Heart left ventricle (tissue), 13 donors: Measurements from ENCODE around the gene TBC1D8.

Source experiments
- POLR2A ChIP-seq, 2 donors: fragments of 450-650 bp; IDR thresholded peaks; one replicate each; pipeline ENCODE4 v1.6.1; 2017; ENCODE audit warnings: antibody characterized with exemption in 2 of 2, mild to moderate bottlenecking in 2 of 2, moderate library complexity in 2 of 2
- TF ChIP-seq, protein P1 (sequence below), 12 donors: fragments of 200-600 bp; sonication (generic) in 4 of 12; IDR thresholded peaks; one replicate each; pipeline versions ENCODE4 v1.5.0 to v1.8.0; 2018 to 2022; ENCODE audit warnings: antibody characterized with exemption in 12 of 12, mild to moderate bottlenecking in 5 of 12
- donor health status: ischemic (EF 13 %, LVEDD 7.1; RV severe dilation, severe dysfunction).
- donor health status: DM: no; HTN: yes; CAD: no.
- donor health status: DM: no; HTN: no; CAD: no.
- donor health status: ischemic (EF 25% LVEDD 6.9; RV normal size, moderate dysfunction).
- donor health status: ischemic (EF 25% LVEDD 5.7; RV mildly dilated, moderate dysfunction).
- donor health status: ischemic (EF 35%, LVEDD 5.7; RV mildly dilated, moderate dysfunction).
- donor health status: nonischemic (EF 11% LVEDD 7.7; RV severe dilation, severe dysfunction).
- donor health status: DM: yes; HTN: yes; CAD: no.
- donor health status: PGD.
- donor health status: ischemic (EF 29% LVEDD 5.4; RV normal size, mild dysfunction).
- donor health status: nonischemic (EF 23%, LVEDD 6.1; RV moderate dilation, normal function).

DNA sequence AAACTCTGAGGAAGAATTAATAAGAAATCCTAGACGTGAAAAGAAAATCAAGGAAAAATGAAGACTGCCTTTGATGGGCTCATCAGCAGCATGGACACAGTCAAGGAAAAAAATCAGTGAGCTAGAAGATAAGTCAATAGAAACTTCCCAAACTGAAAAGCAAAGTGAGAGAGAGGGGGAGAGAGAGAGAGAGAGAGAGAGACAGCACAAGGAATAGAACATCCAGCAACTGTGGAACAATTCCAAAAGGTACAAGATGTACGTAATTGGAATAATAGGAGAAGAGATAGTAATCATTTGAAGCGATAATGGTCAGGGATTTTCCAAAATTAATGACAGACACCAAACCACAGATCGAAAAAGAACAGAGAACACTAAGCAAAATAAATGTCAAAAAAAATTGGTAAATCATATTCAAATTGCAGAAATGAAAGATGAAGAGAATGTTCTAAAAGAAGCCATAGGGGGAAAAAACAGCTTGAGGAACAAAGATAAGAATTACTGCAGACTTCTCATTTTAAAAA is 54.5 kb downstream of the TBC1D8 start:
- TF ChIP-seq, protein P1, sequence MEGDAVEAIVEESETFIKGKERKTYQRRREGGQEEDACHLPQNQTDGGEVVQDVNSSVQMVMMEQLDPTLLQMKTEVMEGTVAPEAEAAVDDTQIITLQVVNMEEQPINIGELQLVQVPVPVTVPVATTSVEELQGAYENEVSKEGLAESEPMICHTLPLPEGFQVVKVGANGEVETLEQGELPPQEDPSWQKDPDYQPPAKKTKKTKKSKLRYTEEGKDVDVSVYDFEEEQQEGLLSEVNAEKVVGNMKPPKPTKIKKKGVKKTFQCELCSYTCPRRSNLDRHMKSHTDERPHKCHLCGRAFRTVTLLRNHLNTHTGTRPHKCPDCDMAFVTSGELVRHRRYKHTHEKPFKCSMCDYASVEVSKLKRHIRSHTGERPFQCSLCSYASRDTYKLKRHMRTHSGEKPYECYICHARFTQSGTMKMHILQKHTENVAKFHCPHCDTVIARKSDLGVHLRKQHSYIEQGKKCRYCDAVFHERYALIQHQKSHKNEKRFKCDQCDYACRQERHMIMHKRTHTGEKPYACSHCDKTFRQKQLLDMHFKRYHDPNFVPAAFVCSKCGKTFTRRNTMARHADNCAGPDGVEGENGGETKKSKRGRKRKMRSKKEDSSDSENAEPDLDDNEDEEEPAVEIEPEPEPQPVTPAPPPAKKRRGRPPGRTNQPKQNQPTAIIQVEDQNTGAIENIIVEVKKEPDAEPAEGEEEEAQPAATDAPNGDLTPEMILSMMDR (IDR thresholded peaks at IDR 0.05): no peak
- no peak for TF ChIP-seq POLR2A (IDR thresholded peaks at IDR 0.05)
